Measurements from ENCODE around the gene GID8.

Gene GID8

GRCh38 chr20:62910217-62910766 lies 27.7 kb upstream of the GID8 start:
- no peak overlapping the region for H3K4me3 ChIP-seq (ENCODE audit: low read depth, low read length)
- TF ChIP-seq, protein P1, sequence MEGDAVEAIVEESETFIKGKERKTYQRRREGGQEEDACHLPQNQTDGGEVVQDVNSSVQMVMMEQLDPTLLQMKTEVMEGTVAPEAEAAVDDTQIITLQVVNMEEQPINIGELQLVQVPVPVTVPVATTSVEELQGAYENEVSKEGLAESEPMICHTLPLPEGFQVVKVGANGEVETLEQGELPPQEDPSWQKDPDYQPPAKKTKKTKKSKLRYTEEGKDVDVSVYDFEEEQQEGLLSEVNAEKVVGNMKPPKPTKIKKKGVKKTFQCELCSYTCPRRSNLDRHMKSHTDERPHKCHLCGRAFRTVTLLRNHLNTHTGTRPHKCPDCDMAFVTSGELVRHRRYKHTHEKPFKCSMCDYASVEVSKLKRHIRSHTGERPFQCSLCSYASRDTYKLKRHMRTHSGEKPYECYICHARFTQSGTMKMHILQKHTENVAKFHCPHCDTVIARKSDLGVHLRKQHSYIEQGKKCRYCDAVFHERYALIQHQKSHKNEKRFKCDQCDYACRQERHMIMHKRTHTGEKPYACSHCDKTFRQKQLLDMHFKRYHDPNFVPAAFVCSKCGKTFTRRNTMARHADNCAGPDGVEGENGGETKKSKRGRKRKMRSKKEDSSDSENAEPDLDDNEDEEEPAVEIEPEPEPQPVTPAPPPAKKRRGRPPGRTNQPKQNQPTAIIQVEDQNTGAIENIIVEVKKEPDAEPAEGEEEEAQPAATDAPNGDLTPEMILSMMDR (IDR thresholded peaks at IDR 0.05; ENCODE audit: low read depth, low read length, missing control alignments), result no peak
- no peak for DNase-seq (ENCODE audit: low read depth)

DNA sequence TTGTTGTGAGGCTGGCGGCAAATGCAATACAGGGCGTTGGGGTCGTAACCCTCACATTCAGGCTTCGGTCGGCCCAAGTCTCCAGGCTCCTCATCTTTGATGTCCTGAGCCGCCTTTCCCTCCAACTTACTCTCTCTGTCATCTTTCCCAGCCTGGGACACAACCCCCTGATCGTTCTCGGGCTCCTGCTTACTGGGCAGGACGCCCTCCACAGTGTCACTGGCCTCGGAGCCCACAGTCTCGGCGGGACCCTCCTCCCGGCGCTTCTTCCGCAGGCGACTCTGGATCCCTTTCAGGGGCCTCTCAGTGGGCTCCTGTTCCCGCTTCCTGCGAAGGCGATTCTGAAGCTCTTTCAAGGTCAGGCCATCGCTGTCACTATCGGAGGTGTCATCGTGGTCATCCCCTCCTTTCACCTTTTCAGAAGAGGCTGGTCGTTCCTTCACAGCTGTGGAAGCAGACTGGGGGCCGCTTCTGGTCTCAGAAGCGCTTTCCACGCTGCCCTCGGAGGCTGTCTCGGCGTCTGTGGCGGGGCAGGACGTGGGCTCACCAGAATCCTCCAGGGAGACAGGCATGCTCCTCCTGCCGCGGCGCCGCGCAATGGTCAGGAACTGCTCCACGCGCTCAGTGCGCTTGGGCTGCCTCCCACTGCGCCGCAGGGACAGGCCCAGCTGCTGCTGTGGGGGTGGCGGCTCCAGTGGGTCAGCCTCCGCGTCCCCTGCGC lies 27.0 kb upstream of the GID8 start:
- no peak for DNase-seq (ENCODE audit: low read depth)
- H3K4me3 ChIP-seq (ENCODE audit: low read depth, low read length), result no peak overlapping the region
- TF ChIP-seq, protein P1 (IDR thresholded peaks at IDR 0.05; ENCODE audit: low read depth, low read length, missing control alignments), result no peak

GRCh38 chr20:62911701-62912280 lies 26.2 kb upstream of the GID8 start:
- TF ChIP-seq, protein P1 (IDR thresholded peaks at IDR 0.05; ENCODE audit: low read depth, low read length, missing control alignments), result no peak

DNA sequence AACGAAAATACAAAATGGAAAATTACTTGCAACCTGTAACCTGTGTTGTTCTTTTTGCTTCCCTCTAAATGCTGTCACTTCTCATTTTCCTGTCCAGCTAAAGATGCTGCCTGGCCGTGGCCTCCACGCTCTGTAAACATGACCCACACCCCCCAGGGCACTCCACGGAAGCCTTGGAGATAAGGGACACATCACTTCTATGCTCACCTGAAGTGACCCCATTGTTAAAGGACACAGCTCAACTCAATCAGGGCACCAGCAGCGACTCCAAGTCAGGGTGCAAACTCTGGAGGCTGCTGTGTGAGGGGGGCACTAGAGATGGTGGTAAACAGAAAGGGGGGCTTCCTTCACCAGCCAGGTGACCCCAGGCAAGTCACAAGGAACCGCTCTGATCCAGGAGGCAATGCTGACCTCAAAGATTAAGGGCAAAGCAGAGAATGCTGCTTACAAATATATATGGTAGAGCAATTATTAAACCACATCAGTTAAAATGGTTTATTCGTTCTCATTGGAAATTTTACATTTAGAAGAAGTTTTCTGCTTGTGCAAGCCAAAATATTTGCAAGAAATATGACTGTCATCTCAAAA lies 24.8 kb upstream of the GID8 start:
- TF ChIP-seq, protein P1 (IDR thresholded peaks at IDR 0.05; ENCODE audit: low read depth, low read length, missing control alignments), result no peak
- H3K4me3 ChIP-seq (ENCODE audit: low read depth, low read length), result no peak overlapping the region
- no peak for DNase-seq (ENCODE audit: low read depth)

More at GRCh38 chr20:62911701-62912280, 26.2 kb upstream of the GID8 start:
- DNase-seq (ENCODE audit: low read depth), result no peak
- H3K4me3 ChIP-seq (ENCODE audit: low read depth, low read length), result no peak overlapping the region

DNA sequence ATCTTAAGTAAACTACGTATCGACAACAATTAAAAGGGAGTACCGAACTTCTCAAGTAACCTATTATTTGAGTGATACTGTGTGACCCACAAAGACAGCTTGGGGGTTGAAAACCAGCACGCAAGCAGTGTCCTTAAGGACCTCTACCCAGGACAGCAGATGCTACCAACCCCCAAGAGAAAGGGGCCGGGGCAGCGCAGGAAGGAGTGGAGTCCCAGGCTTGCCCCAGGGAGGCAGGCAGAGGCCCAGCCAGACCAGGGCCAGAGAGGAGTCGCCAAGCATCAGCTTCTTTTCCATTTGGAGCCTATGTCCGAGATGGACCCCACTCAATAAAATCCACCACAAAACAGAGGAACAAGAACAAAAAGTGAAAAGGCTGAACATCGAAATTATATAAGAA lies 23.5 kb upstream of the GID8 start:
- DNase-seq (ENCODE audit: low read depth), result no peak
- H3K4me3 ChIP-seq (ENCODE audit: low read depth, low read length), result no peak overlapping the region
- TF ChIP-seq, protein P1 (IDR thresholded peaks at IDR 0.05; ENCODE audit: low read depth, low read length, missing control alignments), result no peak

DNA sequence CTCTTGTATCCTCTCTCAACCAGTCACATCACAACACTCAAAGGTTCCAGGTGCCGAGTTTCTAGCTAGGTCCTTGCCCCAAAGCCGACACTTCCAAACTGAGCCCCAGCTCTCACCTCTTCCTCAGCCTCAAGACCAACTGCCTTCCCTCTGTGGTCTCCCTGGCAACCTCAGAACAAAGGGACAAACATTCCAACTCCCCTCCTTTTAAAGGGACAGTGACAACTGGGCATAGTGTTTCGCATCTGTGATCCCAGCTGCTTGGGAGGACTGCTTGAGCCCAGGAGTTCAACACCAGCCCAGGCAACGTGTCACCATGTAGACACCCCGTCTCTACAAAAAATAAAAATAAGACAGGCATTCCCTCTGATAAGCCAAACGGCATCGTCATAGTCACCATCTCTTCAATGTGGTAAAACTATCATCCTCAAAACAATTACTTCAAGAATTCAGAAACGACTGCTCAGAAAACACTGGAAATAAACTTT lies 22.9 kb upstream of the GID8 start:
- no peak for DNase-seq (ENCODE audit: low read depth)
- TF ChIP-seq, protein P1 (IDR thresholded peaks at IDR 0.05; ENCODE audit: low read depth, low read length, missing control alignments), result no peak
- H3K4me3 ChIP-seq (ENCODE audit: low read depth, low read length), result no peak overlapping the region
